Activated effector memory CD4-positive, alpha-beta T cell treated with anti-CD3 and anti-CD28 coated beads, Interleukin-2, amount 50 U/mL, for 16 hours (primary cell): ENCODE results near the gene NFATC2.
"Not testable (repeated sequence)": the region's sequence is repeated elsewhere in the genome, so short reads cannot be mapped to it uniquely, and the experiment has no call there.

Experiments used
- DNase-seq: peaks from one replicate; pipeline ENCODE4 v3.0.0-alpha.2; 2020

Gene NFATC2

DNA sequence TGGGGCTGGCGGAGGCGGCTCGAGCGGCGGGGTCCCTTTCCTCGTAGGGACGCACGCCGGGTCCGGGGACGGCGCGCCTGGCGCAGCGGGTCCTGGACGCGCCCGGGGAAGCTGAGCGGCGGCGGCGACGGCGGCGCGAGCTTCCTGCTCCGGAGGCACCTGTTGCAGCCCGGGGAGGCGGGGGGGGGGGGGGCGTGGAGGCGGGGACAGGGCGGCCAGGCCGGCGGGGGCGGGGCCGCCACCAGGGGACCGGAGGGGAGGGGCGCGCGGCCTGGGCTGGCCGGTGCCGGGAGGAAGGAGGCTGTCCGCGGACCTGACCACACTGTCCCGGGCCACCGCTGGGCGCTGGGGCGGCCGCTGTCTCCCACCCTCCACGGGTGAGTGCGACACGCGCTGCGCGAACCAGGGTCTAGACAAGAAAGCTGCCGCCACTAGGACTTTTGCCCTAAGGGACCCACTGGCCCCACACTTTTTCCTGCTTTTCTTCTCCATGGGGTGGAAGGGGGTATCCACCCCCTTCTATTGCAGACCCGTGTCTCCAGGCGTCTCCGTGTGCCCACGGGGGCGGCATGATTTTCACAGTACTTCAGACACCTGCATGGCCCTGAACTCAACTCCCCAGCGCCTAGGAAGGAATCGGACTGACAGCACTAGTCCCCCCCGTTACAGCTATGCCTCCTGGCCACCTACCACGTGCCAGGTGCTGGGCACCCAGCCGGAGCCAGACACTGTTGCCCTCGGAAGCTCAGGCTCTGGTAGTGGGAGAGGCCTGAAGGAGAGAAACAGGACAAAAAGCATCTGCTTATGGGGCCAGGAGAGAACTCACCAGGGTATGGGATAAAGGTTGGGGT lies at the start of gene NFATC2:
TSS of gene NFATC2 (minus strand) at position 149 of the 851 bp plus-strand sequence. CDS start 220 bp downstream, outside the sequence.
- peak; percentile 87 for DNase-seq

DNA sequence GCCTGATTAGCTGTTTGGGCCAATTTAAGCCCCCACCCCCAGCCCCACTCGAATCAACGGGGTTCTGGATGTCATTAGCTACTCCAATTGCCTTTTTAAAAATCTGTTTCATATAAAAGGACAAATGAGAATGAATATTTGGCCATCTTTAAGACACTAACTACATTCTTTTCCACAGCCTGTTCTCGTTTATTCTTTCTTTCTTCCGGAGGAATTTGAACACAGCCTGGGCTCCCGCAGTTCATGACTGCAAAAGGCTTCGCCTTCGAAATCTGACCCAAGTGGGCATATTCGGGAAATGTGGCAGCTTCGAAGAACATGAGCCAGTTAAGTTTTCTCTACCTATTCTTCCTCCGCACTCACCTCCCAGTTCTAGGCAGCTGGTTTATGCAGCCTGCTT lies 49.4 kb upstream of the NFATC2 start:
- no peak for DNase-seq

DNA sequence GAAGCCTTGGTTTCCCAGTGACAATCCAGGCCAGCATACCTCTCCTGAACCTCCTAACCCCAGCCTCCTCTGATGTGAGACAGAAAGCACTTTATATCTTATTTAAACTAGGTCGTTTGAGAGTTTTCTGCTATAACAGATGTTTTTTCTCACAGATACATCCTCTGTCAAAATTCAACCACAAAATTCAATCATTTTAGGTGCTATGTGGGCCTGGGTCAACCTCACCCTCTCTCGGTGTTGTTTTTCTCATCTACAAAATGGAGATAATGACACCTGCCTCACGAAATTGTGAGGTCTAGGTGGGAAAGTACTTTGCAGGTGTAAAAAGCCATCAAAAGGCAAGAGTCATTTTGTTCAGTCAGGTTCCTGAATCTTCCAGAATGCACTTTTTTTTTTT lies 46.2 kb upstream of the NFATC2 start:
- DNase-seq = no peak

DNA sequence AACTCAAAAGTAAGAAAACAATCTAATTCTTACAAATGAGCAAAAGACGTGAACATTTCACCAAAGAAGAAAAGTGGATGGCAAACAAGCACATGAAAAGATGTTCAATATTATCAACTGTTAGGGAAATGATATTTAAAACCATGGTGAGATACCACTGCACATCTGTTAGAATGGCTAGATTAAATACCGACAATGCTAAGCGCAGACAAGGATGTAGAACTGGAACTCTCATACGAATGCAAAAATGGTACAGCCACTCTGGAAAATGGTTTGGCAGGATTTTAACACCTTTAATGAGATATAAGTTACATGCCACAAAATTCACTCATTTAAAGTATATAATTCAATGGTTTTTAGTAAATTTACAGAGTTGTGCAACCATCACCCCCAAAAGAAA lies 44.6 kb upstream of the NFATC2 start:
- no peak for DNase-seq

DNA sequence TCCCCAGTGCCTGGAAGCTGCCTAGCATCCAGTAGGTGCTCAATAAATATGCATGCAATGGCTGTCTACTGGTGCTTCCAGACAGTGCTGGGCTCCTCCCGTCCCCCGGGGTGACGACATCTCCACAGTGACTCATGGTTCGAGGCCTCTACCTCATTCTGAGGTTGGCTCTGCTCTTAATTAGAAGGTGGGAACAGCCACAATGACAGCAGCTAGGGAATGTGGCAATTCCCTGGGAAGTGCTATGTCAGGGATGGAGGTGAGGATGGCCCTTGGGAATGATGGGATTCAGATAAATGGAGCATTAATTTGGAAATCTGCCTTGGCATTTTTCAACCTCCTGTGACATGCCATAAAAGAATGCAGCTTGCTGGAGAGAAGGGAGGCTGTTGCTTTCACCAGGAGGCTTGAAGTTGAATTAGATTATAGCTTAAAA lies 43.5 kb upstream of the NFATC2 start:
- DNase-seq = no peak

DNA sequence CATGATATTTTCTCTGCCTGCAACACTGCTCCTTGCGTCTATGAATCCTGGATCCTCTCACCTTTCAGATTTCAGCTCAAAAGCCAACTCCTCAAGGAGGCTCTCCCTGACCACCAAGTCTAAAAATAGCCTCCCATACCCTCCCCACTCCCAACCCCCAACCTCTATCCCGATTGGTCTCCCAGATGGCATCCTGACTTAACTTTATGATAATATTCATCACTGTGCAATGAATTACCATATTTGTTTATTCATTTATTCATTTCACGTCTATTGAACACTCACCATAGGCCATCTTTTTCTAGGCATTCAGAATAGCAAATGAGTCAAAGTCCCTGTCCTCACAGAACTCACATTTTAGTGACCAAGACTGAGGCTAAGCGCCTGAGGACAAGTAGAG lies 42.6 kb upstream of the NFATC2 start:
- no peak for DNase-seq

DNA sequence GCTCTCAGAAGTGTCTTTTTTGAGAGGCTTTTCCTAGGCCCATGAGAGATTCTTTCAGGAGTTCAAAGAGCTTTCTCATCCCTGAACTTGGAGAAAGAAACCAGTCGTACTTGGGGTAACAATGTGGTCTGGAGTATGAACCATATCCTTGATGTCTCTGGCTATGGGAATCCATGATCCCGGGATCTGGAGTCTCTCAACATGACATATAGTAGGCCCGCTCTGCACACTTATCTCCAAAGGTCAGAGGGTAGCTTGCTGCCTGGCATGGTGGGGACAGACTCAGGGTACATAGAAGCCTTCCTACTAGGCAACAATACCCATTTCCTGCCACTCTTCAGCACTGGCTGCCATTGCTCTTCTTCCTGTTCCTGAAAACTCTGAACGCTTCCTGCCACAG lies 42.2 kb upstream of the NFATC2 start:
- no peak for DNase-seq

DNA sequence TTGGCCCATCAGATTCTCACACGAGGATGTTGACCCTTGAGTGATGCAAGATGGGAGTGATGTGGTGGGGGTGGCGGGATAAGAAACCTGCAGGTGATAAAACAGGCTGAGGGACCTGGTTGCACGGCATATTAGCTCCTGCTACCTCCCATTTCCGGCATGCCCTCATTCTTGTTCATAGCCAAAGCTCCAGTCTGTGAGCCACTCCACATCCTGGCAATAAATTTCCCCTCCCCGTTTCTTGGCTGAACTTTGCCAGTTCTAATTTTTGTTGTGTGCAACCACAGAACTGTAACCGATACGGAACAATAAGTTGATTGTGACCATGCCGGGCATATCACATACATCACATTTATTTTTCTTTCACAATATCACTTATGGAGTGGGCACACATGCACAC lies 41.6 kb upstream of the NFATC2 start:
- no peak for DNase-seq

DNA sequence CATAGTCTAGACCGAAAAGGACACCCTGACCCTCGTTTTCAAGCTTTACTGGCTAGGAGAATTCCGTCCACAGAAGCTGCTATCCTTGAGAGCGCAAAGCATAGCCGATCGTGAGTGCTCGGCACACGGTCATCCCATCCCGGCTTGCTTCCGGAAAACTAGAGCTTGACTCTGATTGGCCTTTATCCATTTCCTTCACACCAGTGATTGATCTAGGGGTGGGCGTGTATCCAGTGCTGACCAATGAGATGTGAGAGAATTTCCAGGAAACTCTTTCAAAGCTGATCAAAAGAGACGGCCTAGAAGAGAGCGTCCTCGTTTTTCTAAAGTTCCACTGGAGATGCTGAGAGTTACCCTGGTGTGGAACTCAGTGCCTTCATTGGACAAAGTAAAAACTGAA lies 41.0 kb upstream of the NFATC2 start:
- DNase-seq = no peak

DNA sequence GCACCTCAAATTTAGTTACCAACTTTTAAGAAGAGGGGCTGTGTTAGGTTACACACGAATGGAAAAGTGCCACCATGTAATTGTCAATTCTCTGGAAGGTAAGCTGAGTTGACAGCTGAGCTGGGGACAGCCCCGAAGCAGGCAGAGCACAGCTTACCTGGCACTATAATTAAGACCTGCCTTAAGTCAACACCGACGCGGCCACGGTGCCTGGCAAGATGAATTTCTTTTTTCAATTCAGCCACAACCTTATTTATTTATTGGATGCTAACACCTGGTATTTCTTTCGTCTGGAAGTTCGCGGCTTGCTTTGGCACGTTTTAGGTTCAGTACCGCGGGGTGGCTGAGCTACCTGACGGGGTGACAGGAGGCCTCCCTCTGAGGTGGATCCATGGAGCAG lies 40.6 kb upstream of the NFATC2 start:
- DNase-seq = no peak

DNA sequence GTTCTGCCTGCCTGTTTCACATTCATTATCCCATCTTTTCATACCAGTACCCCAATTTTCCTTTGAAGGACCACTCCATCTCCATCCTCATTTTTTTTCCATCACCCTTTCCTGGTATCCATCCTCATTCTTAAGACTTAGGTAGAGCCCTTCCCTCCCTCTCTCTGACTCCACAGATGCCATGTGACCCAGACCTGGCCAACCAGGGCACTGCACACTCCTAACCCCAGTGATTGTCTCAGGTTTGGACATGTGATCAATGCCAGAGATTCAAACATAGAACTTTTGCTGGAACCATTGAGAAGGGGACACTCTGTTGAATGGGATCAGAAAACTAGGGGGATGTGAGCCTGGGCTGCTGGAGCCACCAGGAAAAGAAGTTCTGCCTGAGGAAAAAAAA lies 39.1 kb upstream of the NFATC2 start:
- no peak for DNase-seq

DNA sequence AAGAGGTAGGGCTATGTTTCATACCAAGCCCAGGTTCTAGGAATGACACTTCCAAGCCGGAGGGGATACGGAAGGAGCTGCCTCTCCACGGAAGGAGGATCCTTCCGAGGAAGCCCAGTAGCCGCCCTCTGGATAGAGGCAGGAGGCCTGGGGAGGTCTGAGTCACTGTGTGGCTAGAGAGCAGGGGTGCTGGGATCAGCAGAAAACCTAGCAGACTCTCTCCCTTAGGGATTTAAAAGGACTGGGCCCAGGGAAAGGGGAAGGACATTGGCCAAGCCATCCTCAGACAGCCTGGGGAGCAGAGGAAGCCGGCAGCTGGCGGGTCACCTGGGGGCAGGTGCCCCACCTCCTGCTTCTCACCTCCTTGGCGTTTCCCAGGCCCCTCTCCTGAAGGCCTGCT lies 36.6 kb upstream of the NFATC2 start:
- DNase-seq = no peak

DNA sequence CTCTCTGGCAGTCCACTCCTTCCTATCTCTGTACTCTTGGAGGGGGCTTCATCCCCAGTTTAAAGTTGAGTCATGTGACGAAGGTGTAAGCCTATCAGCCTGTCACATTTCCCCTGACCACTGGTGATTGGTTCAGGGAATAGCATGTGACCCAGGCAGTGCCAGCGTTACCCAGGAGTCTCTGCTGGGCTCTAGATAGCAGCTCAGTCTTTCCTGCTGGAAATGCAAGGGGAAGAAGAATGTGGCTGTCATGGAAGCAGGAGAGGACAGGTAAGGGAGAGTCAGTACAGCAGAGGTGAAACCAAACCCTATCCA lies 35.6 kb upstream of the NFATC2 start:
- no peak for DNase-seq

DNA sequence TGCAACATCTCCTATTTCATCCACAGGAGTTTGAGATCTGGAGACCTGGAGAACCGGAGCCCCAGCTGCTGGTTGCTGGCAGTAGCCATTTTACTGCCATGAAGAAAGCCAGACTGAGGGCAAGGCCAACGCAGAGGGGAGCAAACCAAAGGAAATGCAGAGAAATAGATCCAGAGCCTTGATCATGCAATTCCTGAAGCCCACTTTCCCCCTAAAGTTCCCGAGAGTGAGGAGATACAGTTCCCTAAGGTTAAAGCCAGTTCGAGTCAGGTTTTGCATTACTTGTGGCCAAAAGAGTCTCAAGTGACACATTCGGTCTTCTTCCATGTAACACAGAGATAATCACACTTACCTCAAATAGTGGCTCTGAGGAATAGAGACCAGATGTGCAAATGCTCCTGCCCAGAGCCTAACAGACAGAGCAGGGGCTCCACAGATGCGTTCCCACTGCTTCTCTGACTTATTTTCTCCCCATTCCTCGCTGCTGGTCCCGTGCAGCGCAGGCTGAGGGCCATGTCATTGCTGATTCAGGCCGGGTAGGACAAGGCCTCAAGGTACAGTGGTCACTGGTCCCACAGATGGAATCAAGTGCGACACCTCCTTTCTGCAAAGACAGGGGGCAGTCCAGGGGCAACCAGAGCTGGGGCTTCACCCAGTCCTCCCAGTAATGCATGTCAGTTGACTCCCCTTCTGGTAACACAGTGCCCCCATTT lies 35.1 kb upstream of the NFATC2 start:
- no peak for DNase-seq

DNA sequence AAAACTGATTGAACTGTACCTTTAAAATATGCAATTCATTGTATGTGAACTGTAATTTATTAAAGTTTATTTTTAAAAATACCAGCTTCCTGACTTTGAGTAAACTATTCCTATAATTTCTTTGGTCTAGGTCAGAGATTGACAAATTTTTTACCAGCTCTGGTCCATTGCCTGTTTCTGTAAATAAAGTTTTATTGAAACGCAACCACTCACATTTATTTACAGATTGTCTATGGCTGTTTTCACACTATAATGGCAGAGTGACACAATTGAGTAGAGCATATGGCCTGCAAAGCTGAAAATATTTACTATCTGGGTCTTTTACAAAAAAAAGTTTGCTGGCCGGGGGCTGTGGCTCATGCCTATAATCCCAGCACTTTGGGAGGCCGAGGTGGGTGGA lies 33.0 kb upstream of the NFATC2 start:
- no peak for DNase-seq

DNA sequence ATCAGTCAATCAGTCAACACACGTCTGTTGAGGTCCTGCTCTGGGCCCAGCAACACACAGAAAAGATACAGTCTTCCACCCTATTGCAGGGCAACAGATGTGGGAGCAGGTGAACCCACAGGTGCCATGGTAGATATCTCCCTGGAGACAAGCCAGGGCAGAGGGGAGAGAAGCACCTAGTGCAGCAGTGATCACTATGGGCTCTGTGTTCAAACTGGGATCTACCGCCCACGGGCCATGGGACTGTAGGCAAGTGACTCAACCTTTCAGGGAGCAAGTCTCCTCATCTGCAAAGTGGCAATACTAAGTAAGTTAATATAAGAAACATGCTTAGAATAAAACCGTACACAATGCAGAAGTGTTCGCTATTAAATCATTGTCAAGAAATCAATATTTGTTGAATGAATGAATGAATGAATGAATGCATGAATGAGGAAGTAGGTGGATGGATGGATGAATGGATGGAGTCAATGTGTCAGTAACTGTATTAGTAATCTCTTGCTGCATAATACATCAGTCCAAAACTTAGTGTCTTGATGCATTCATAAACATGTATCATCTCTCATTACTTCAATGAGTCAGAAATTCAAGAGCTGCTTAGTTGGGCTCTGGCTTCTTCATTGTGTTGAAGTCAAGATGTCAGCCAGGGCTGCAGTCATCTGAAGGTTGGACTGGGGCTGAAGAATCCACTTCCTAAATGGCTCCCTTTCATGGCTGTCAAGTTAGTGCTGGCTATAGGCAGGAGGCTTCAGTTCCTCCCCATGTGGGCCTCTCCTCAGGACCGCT lies 31.9 kb upstream of the NFATC2 start:
- DNase-seq = no peak

DNA sequence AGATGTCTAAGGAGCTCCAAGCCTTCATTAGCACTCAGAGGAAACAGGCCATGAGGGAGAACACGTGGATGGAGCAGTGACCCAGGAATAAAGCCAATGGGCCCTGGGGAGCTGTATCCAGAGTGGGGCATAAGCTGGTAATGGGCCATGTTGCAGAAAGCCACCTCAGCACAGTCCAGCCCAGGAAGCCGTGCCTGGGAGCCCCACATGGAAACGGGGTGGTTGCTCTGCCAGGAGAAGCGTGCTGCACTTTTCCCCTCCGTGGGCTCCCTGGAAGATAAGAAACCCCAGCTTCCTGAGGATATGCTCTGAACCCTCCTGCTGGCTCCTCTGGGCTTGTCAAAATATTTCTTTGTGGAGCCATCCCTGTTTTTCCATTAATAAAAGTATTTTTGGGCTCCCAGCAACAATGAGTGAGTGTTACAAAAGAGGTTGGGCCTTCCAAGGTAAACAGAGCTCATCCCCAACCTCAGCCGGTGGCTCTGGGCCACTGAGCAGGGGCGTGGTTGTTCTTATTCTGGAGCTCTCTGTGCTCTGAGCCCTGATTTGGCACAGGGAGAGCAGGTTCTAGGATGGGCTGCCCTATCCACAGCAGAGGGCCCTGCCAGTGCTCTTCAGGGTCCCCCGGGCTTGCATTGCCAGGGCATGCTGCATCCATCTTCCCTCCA lies 31.2 kb upstream of the NFATC2 start:
- DNase-seq = no peak

DNA sequence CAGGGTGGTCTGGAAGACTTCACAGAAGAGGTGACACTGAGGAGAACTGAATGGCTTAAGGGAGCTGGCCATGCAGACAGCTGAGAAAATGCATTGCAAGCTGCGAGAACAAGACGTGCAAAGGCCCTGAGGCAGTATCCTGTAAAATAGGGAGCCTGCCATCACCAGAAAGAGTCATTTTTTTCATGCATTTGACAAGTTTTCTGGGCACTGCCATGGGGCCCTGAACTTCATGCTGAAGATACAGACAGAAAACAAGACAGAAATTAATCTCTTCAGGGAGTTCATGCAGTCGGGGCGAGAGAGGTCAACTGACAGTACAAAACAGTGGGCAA lies 28.9 kb upstream of the NFATC2 start:
- no peak for DNase-seq

DNA sequence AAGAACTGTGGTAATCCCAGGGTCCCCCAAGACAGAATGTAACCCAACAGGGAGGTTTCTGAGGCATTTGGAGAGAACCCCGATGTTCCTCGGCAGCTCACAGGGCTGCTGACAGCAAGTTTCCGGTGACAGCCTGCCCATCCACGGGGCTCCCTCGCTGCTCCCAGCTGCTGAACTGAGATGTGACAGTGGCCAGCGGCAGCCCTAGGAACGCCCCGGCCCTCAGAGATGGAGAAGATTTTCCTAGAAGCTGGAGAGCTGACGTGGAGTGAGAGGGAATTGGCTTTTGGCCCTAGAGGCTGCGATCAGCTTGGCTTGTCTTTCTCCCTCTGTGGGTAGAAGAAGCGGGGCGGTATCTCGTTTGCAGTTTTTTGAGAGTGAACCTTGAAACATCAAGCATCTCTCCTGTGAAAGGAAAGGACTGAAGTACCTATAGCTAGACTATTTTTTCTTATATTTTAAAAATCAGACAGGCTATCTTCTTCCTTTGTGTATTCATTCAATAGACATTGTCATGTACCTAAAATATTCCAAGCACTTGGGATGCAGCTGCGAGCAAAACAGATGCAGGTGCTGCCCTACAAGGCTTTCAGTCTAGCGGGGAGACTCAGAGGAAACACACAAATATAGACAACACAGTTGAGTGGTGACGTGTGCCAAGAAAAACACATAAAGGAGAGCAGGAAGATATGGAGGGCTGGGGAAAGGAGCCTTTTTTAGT lies 28.4 kb upstream of the NFATC2 start:
- no peak for DNase-seq

DNA sequence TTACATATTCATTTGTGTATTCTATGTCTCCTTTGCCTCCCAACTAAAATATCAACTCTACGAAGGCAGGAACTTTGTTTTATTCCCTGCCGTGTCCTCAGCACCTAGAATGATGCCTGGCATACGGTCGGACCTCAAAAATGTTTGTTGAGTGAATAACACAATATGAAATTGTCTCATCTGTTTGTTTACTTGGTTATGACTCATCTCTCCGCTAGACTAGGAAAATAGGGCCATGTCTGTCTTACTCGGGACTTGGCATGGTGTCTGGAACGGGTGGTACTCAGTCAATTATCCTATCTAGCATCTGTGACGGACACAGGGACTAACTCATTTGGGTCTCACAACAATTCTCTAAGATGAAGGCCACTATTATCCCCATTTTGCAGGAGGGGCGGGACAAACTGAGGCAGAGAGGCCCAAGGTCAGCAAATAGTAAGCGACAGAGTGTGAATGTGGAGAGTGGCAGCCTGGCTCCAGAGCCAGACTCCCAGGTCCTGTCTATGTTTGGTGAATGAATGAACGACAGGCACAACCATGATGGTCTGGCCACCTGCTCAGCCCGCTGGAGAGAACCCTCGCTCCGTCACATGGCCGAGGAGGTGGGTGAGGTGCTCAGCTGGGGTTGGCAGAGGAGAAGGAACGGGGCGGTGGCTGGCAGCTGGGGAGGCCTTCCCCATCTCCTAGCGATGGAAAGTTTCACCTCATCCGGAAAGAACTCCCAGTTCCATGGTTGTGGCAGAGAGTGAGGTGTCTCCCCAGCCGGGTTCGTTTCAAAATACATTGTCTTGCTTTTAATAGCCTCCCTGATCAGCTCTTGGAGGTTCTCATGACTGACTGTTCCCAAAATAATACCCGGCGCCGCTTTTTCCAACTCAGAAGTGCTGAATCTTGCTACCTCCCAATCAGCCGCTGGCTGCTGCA lies 27.6 kb upstream of the NFATC2 start:
- DNase-seq = no peak

DNA sequence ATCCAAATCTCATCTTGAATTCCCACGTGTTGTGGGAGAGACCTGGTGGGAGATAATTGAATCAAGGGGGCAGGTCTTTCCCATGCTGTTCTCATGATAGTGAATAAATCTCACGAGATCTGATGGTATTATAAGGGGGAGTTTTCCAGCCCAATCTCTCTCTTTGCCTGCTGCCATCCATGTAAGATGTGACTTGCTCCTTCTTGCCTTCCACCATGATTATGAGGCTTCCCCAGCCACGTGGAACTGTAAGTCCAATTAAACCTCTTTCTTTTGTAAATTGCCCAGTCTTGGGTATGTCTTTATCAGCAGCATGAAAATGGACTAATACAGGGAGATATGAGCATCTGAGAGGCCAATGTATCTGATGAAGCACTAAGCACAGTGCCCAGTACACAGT lies 26.0 kb upstream of the NFATC2 start:
- not testable (repeated sequence) for DNase-seq

DNA sequence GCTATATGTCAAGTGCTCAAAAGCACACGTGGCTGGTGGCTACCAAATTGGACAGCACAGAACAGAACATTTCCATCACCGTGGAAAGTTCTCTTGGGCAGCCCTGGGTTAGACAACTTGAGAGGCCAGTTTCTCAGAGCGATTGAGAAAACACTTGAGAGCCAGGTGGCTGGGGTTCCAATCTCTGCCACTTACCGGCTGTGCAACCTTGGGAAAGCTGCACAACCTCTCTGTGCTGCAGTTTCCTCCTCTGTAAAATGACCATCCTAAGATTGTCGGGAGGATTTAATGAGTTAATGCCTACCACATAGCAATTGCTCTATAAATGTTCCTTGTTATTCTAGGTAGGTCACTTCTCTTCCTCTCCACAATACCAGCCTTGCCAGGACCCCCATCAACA lies 25.1 kb upstream of the NFATC2 start:
- no peak for DNase-seq
